H9 (cell line): ENCODE results near the gene PUS10. TPM values are rescaled to one million over a fixed set of nuclear protein-coding genes. Genes with fewer than 3 reads are reported as not detected.

Experiments
- DNase-seq: peaks from one replicate; pipeline ENCODE4 v3.0.0-alpha.2; 2017
- H2AFZ ChIP-seq: one replicate; pipeline ENCODE4 v1.6.1; 2013; ENCODE audit warnings: mild to moderate bottlenecking, low read length, control low read depth, moderate library complexity
- H2AK5ac ChIP-seq: 2 replicates; pipeline ENCODE4 v1.6.1; 2013; ENCODE audit warnings: low read length, control low read depth, mixed read lengths; ENCODE audit not compliant: insufficient read length
- H2BK120ac ChIP-seq: one replicate; pipeline ENCODE4 v1.6.1; 2013; ENCODE audit warnings: low read depth, mild to moderate bottlenecking, low read length, control low read depth, inconsistent platforms; ENCODE audit not compliant: poor library complexity, severe bottlenecking
- H2BK12ac ChIP-seq: 2 replicates; pipeline ENCODE4 v1.6.1; 2013; ENCODE audit warnings: low read length, control low read depth, mixed read lengths, low read depth; ENCODE audit not compliant: insufficient read length
- H2BK15ac ChIP-seq: 2 replicates; pipeline ENCODE4 v1.6.1; 2013; ENCODE audit warnings: low read depth, low read length, control low read depth
- H2BK20ac ChIP-seq: one replicate; pipeline ENCODE4 v1.6.1; 2013; ENCODE audit warnings: low read depth, mild to moderate bottlenecking, low read length, control low read depth, inconsistent platforms; ENCODE audit not compliant: poor library complexity, severe bottlenecking
- H2BK5ac ChIP-seq: 2 replicates; pipeline ENCODE4 v1.6.1; 2013; ENCODE audit warnings: low read length, control low read depth, mixed read lengths; ENCODE audit not compliant: insufficient read length
- H3K14ac ChIP-seq: 2 replicates; pipeline ENCODE4 v1.6.1; 2013; ENCODE audit warnings: low read length, control low read depth; ENCODE audit not compliant: insufficient read depth
- H3K18ac ChIP-seq: 2 replicates; pipeline ENCODE4 v1.6.1; 2013; ENCODE audit warnings: low read depth, mild to moderate bottlenecking, mixed read lengths, low read length, control low read depth; ENCODE audit not compliant: insufficient read length
- H3K23ac ChIP-seq: 2 replicates; pipeline ENCODE4 v1.6.1; 2013; ENCODE audit warnings: low read length, control low read depth, mixed read lengths, low read depth; ENCODE audit not compliant: insufficient read length
- H3K23me2 ChIP-seq: 2 replicates; pipeline ENCODE4 v1.6.1; 2013; ENCODE audit warnings: low read depth, mild to moderate bottlenecking, mixed read lengths, low read length, control low read depth; ENCODE audit not compliant: insufficient read length, poor library complexity, severe bottlenecking
- H3K27ac ChIP-seq: 2 replicates; pipeline ENCODE4 v1.5.1; 2013; ENCODE audit warnings: low read length, control low read depth, mixed read lengths, low read depth; ENCODE audit not compliant: insufficient read length
- H3K27me3 ChIP-seq: 2 replicates; pipeline ENCODE4 v1.6.1; 2013; ENCODE audit warnings: low read length, control low read depth, inconsistent platforms; ENCODE audit not compliant: insufficient read depth
- H3K4ac ChIP-seq: 2 replicates; pipeline ENCODE4 v1.6.1; 2013; ENCODE audit warnings: low read depth, mild to moderate bottlenecking, control low read depth, inconsistent platforms, low read length, moderate library complexity
- H3K4me1 ChIP-seq: 2 replicates; pipeline ENCODE4 v1.6.1; 2013; ENCODE audit warnings: low read length, control low read depth, inconsistent platforms; ENCODE audit not compliant: insufficient read depth
- H3K4me2 ChIP-seq: 2 replicates; pipeline ENCODE4 v1.6.1; 2013; ENCODE audit warnings: low read length, control low read depth, mixed read lengths; ENCODE audit not compliant: insufficient read length, insufficient read depth
- H3K56ac ChIP-seq: 2 replicates; pipeline ENCODE4 v1.6.1; 2013; ENCODE audit warnings: low read depth, mild to moderate bottlenecking, mixed read lengths, low read length, control low read depth; ENCODE audit not compliant: insufficient read length
- H3K79me1 ChIP-seq: 2 replicates; pipeline ENCODE4 v1.6.1; 2013; ENCODE audit warnings: low read depth, mild to moderate bottlenecking, moderate library complexity, low read length, control low read depth, inconsistent platforms; ENCODE audit not compliant: insufficient read depth, poor library complexity, severe bottlenecking
- H3K79me2 ChIP-seq: 2 replicates; pipeline ENCODE4 v1.6.1; 2013; ENCODE audit warnings: low read length, control low read depth, inconsistent platforms; ENCODE audit not compliant: insufficient read depth
- H3K9ac ChIP-seq: 2 replicates; pipeline ENCODE4 v1.6.1; 2013; ENCODE audit warnings: low read length, control low read depth, mixed read lengths; ENCODE audit not compliant: insufficient read length; ENCODE audit errors: extremely low read depth
- H3K9me3 ChIP-seq: one replicate; pipeline ENCODE4 v1.6.1; 2013; ENCODE audit warnings: low read depth, low read length, inconsistent platforms; ENCODE audit not compliant: control insufficient read depth
- H3T11ph ChIP-seq: one replicate; pipeline ENCODE4 v1.6.1; 2013; ENCODE audit warnings: mild to moderate bottlenecking, low read length, control low read depth, inconsistent platforms
- H4K20me1 ChIP-seq: one replicate; pipeline ENCODE4 v1.6.1; 2013; ENCODE audit not compliant: control insufficient read depth, insufficient read length, insufficient read depth
- H4K5ac ChIP-seq: 2 replicates; pipeline ENCODE4 v1.6.1; 2013; ENCODE audit warnings: low read depth, mild to moderate bottlenecking, mixed read lengths, low read length, control low read depth; ENCODE audit not compliant: insufficient read length
- H4K8ac ChIP-seq: replicated peaks from 2 replicates; pipeline ENCODE4 v1.6.1; 2013; ENCODE audit warnings: low read length, control low read depth, mixed read lengths, low read depth; ENCODE audit not compliant: insufficient read length
- H4K91ac ChIP-seq: 2 replicates; pipeline ENCODE4 v1.6.1; 2013; ENCODE audit warnings: low read depth, mild to moderate bottlenecking, moderate library complexity, mixed read lengths, low read length, control low read depth; ENCODE audit not compliant: insufficient read length
- H3K27ac Mint-ChIP-seq, 3 experiments: 2 replicates in 2 of 3; 3 replicates in 1 of 3; pipeline ENCODE4 v1.8.0; 2020 to 2021; ENCODE audit warnings: mixed read lengths in 3 of 3, mild to moderate bottlenecking in 1 of 3, moderate library complexity in 1 of 3
- H3K27me3 Mint-ChIP-seq: 2 replicates; pipeline ENCODE4 v1.8.0; 2021; ENCODE audit warnings: low read depth, mild to moderate bottlenecking, moderate library complexity, mixed read lengths
- H3K36me3 Mint-ChIP-seq, 3 experiments: 2 replicates in 2 of 3; 3 replicates in 1 of 3; pipeline ENCODE4 v1.8.0; 2020 to 2021; ENCODE audit warnings: low read depth in 3 of 3, mixed read lengths in 3 of 3; ENCODE audit not compliant: insufficient read depth in 1 of 3
- H3K4me1 Mint-ChIP-seq, 2 experiments: 2 replicates each; pipeline ENCODE4 v1.8.0; 2020; ENCODE audit warnings: mixed read lengths in 2 of 2
- H3K4me3 Mint-ChIP-seq, 2 experiments: 2 replicates in 1 of 2; 3 replicates in 1 of 2; pipeline ENCODE4 v1.8.0; 2020 to 2021; ENCODE audit warnings: mild to moderate bottlenecking in 2 of 2, mixed read lengths in 2 of 2, moderate library complexity in 1 of 2
- H3K9me3 Mint-ChIP-seq, 2 experiments: 2 replicates in 1 of 2; 3 replicates in 1 of 2; pipeline ENCODE4 v1.8.0; 2020; ENCODE audit warnings: mild to moderate bottlenecking in 2 of 2, mixed read lengths in 2 of 2, moderate library complexity in 1 of 2
- CTCF ChIP-seq: fragments of 200-600 bp; sonication (generic); conservative IDR thresholded peaks from 3 replicates; pipeline ENCODE4 v1.8.0; 2021; ENCODE audit warnings: antibody characterized with exemption, mild to moderate bottlenecking
- WGBS: extraction: QIAGEN DNeasy Blood & Tissue Kit; methylation state at CpG from one replicate; pipeline ENCODE4 v1.1.7; 2013; ENCODE audit warnings: missing lambda C conversion rate, low lambda C conversion rate, mixed read lengths; ENCODE audit not compliant: insufficient read length; ENCODE audit errors: extremely low coverage; 5-methylcytosine and 5-hydroxymethylcytosine counted together
- total RNA-seq: library from RNA; stranded (reverse); gene quantifications from 2 replicates; pipeline ENCODE4 v1.2.1, GENCODE V29; 2021

Gene PUS10
- total RNA-seq, 1 experiment from 2014 or later: 2.3 TPM

GRCh38 chr2:60959501-60959900 is 58.6 kb downstream of the PUS10 start:
- Histone ChIP-seq H3K4me1 (no peaks in the 10 kb centered on the region; the same call in 1 of the 2 replicates), H3K9me3 (no peaks in the 10 kb centered on the region), H3K23me2 (no peaks in the 10 kb centered on the region), H3K14ac (no peak overlapping the region), H2BK120ac (no peak overlapping the region), H3K4ac (no peak overlapping the region), H4K91ac (no peak overlapping the region), H3K56ac (no peak overlapping the region), H3K79me2 (no peaks in the 10 kb centered on the region), H2BK20ac (no peak overlapping the region), H2AK5ac (no peak overlapping the region), H3K18ac (no peak overlapping the region), H3K79me1 (no peaks in the 10 kb centered on the region), H4K5ac (no peak overlapping the region), H3K27ac (no peak overlapping the region), H3K23ac (no peak overlapping the region), H2AFZ (no peak overlapping the region), H4K8ac (no peak overlapping the region), H3K9ac (no peak overlapping the region), H2BK12ac (no peak overlapping the region), H2BK15ac (no peak overlapping the region), H2BK5ac (no peak overlapping the region), H4K20me1 (no peaks in the 10 kb centered on the region), H3T11ph (no peak overlapping the region), H3K4me2 (no peak overlapping the region), H3K27me3 (no peaks in the 10 kb centered on the region)
- Mint-ChIP-seq H3K4me1 (peaks cover under 1 to 2% of the 10 kb centered on the region in 2 experiments; a peak in 2 of 4 replicates), H3K4me3 (no peak overlapping the region), H3K36me3 (no peaks in the 10 kb centered on the region; a peak in 1 of 7 replicates), H3K9me3 (no peaks in the 10 kb centered on the region), H3K27me3 (no peaks in the 10 kb centered on the region), H3K27ac (no peak overlapping the region)
- no CpG with 5 or more reads among the region's 7 CpGs for WGBS
- no peak for DNase-seq
- TF ChIP-seq CTCF: no peak
